Measurements from ENCODE around the gene GUCY1A1. TPM values are rescaled to one million over a fixed set of nuclear protein-coding genes. Genes with fewer than 3 reads are reported as not detected.
A peak's percentile ranks its signal among the peaks of the same experiment; 100 is the strongest.

Gene GUCY1A1
- total RNA-seq, 1 donor from 2014 or later = 1.5 TPM

GRCh38 chr4:155761916-155762315, 95.3 kb downstream of the GUCY1A1 start:
- Histone ChIP-seq H3K9me3 (ENCODE audit: low read depth) (no peaks in the 10 kb centered on the region), H3K4me3 (no peak overlapping the region), H3K27me3 (peaks cover 23% of the 10 kb centered on the region), H3K4me1 (peaks cover 24% of the 10 kb centered on the region), H3K27ac (no peak overlapping the region), H3F3A (ENCODE audit: low read depth) (peaks cover 6% of the 10 kb centered on the region), H3K4me2 (peak overlapping the region; percentile 52), H4K20me1 (ENCODE audit: low read depth) (no peaks in the 10 kb centered on the region), H3K36me3 (no peaks in the 10 kb centered on the region), H3K9ac (no peak overlapping the region), H2AFZ (replicated peaks) (no peak overlapping the region), H3K79me2 (ENCODE audit: low read depth) (no peaks in the 10 kb centered on the region)
- H3K27me3 Mint-ChIP-seq (ENCODE audit: insufficient read depth, low read depth) = peaks cover 6% of the 10 kb centered on the region
- DNase-seq (ENCODE audit: low spot score) = peak; percentile 73
- H3K36me3 Mint-ChIP-seq = peaks cover 6% of the 10 kb centered on the region
- no peak overlapping the region for H3K4me3 Mint-ChIP-seq
- H3K4me1 Mint-ChIP-seq = peaks cover 31% of the 10 kb centered on the region
- no peak for TF ChIP-seq CTCF (IDR thresholded peaks at IDR 0.05)
- no peak for TF ChIP-seq EZH2 (IDR thresholded peaks at IDR 0.05)
- TF ChIP-seq EZH2phosphoT487 (IDR thresholded peaks at IDR 0.05) = no peak
- H3K27ac Mint-ChIP-seq = no peak overlapping the region
- peaks cover 5% of the 10 kb centered on the region for H3K9me3 Mint-ChIP-seq

GRCh38 chr4:155762334-155762733, 95.7 kb downstream of the GUCY1A1 start:
- H3F3A ChIP-seq (ENCODE audit: low read depth) = peaks cover 6% of the 10 kb centered on the region
- peaks cover 6% of the 10 kb centered on the region for H3K27me3 Mint-ChIP-seq (ENCODE audit: insufficient read depth, low read depth)
- no peaks in the 10 kb centered on the region for H3K9me3 ChIP-seq (ENCODE audit: low read depth)
- no peak overlapping the region for H3K4me3 ChIP-seq
- peaks cover 31% of the 10 kb centered on the region for H3K4me1 Mint-ChIP-seq
- TF ChIP-seq EZH2phosphoT487 (IDR thresholded peaks at IDR 0.05) (no peak), EZH2 (IDR thresholded peaks at IDR 0.05) (no peak), CTCF (IDR thresholded peaks at IDR 0.05) (no peak)
- H3K4me2 ChIP-seq = peak overlapping the region; percentile 52
- H3K4me1 ChIP-seq = peaks cover 24% of the 10 kb centered on the region
- H3K36me3 Mint-ChIP-seq = peaks cover 6% of the 10 kb centered on the region
- peaks cover 23% of the 10 kb centered on the region for H3K27me3 ChIP-seq
- no peak overlapping the region for H2AFZ ChIP-seq (replicated peaks)
- H3K9ac ChIP-seq = no peak overlapping the region
- no peaks in the 10 kb centered on the region for H4K20me1 ChIP-seq (ENCODE audit: low read depth)
- no peak overlapping the region for H3K4me3 Mint-ChIP-seq
- H3K9me3 Mint-ChIP-seq = peaks cover 5% of the 10 kb centered on the region
- no peak for DNase-seq (ENCODE audit: low spot score)
- no peaks in the 10 kb centered on the region for H3K79me2 ChIP-seq (ENCODE audit: low read depth)
- no peak overlapping the region for H3K27ac Mint-ChIP-seq
- H3K36me3 ChIP-seq = no peaks in the 10 kb centered on the region
- H3K27ac ChIP-seq = no peak overlapping the region

GRCh38 chr4:155763551-155763950, 96.9 kb downstream of the GUCY1A1 start:
- DNase-seq (ENCODE audit: low spot score) = no peak
- Histone ChIP-seq H3F3A (ENCODE audit: low read depth) (peaks cover 6% of the 10 kb centered on the region), H3K36me3 (no peaks in the 10 kb centered on the region), H3K9ac (no peak overlapping the region), H3K27me3 (peaks cover 23% of the 10 kb centered on the region), H3K27ac (no peak overlapping the region), H3K79me2 (ENCODE audit: low read depth) (no peaks in the 10 kb centered on the region), H2AFZ (replicated peaks) (no peak overlapping the region), H3K4me3 (no peak overlapping the region), H4K20me1 (ENCODE audit: low read depth) (no peaks in the 10 kb centered on the region), H3K9me3 (ENCODE audit: low read depth) (no peaks in the 10 kb centered on the region), H3K4me1 (peaks cover 24% of the 10 kb centered on the region), H3K4me2 (no peak overlapping the region)
- TF ChIP-seq CTCF (IDR thresholded peaks at IDR 0.05) (no peak), EZH2phosphoT487 (IDR thresholded peaks at IDR 0.05) (no peak), EZH2 (IDR thresholded peaks at IDR 0.05) (no peak)
- no peaks in the 10 kb centered on the region for H3K9me3 Mint-ChIP-seq
- peaks cover 23% of the 10 kb centered on the region for H3K4me1 Mint-ChIP-seq
- peaks cover 2% of the 10 kb centered on the region for H3K27me3 Mint-ChIP-seq (ENCODE audit: insufficient read depth, low read depth)
- H3K27ac Mint-ChIP-seq = no peak overlapping the region
- H3K36me3 Mint-ChIP-seq = peaks cover 6% of the 10 kb centered on the region
- H3K4me3 Mint-ChIP-seq = no peak overlapping the region
